GM12878 (cell line): Measurements from ENCODE around the gene LETM1. TPM values are rescaled to one million over a fixed set of nuclear protein-coding genes. Genes with fewer than 3 reads are reported as not detected.

Experiments
- ATAC-seq: fragments of 200-7000 bp; cut with Tn5 transposase; 3 replicates; pipeline ENCODE4 v1.9.1; 2020; ENCODE audit warnings: mild to moderate bottlenecking, moderate library complexity
- BruUV-seq: library from RNA; stranded (reverse); fragments of 400-500 nt; replicated peaks from 2 replicates; lab custom pipeline; 2021; lab: Mats Ljungman, UMichigan
- CTCF ChIA-PET: fragments of 300-600 bp; sonication (Branson Sonifier 250); formaldehyde crosslinking; extraction: SDS; loops from one replicate; lab custom pipeline; 2021; ENCODE audit warnings: inconsistent platforms; lab: Yijun Ruan, JAX
- POLR2A ChIA-PET: fragments of 350-600 bp; formaldehyde crosslinking; extraction: SDS; loops from one replicate; lab custom pipeline; 2021; ENCODE audit warnings: inconsistent platforms; lab: Charles Lee
- RAD21 ChIA-PET: fragments of 300-600 bp; sonication (Branson Sonifier 250); formaldehyde crosslinking; loops from one replicate; lab custom pipeline; 2023; ENCODE audit warnings: antibody characterized with exemption; ENCODE audit not compliant: unreplicated experiment; lab: Charles Lee
- SMC1A ChIA-PET: fragments of 300-600 bp; sonication (Branson Sonifier 250); formaldehyde crosslinking; loops from one replicate; lab custom pipeline; 2023; ENCODE audit not compliant: unreplicated experiment, uncharacterized antibody; lab: Charles Lee
- DNase-seq: peaks from one replicate; pipeline ENCODE4 v3.0.0-alpha.2; 2011; ENCODE audit warnings: low read depth, low spot score
- FAIRE-seq: peaks from 3 replicates; lab custom pipeline; 2011; peaks lifted over from hg19 to GRCh38; lab: Jason Lieb, UNC
- H2AFZ ChIP-seq: 2 replicates; pipeline ENCODE4 v1.6.0; 2011; ENCODE audit warnings: low read depth, low read length, control low read depth; ENCODE audit not compliant: control insufficient read depth
- H3K27ac ChIP-seq: 2 replicates; pipeline ENCODE4 v1.5.1; 2011; ENCODE audit warnings: control low read depth; ENCODE audit not compliant: control insufficient read depth, insufficient read depth
- H3K27me3 ChIP-seq, 2 experiments: replicated peaks in 1 of 2; 2 replicates each; pipeline versions ENCODE4 v1.6.0 to v1.6.1; 2011; ENCODE audit warnings: low read length in 1 of 2; ENCODE audit not compliant: control insufficient read depth in 2 of 2, insufficient read depth in 2 of 2
- H3K36me3 ChIP-seq, 2 experiments: 2 replicates each; pipeline ENCODE4 v1.5.1; 2011; ENCODE audit warnings: low read length in 1 of 2; ENCODE audit not compliant: control insufficient read depth in 2 of 2, insufficient read depth in 2 of 2
- H3K4me1 ChIP-seq: 2 replicates; pipeline ENCODE4 v1.6.1; 2011; ENCODE audit warnings: mild to moderate bottlenecking, low read length, moderate library complexity, mixed read lengths; ENCODE audit not compliant: control insufficient read depth, insufficient read depth
- H3K4me2 ChIP-seq: 2 replicates; pipeline ENCODE4 v1.6.0; 2011; ENCODE audit warnings: control low read depth; ENCODE audit not compliant: control insufficient read depth, insufficient read depth
- H3K4me3 ChIP-seq: fragments of 200-600 bp; sonication (generic); 2 replicates; pipeline ENCODE4 v1.5.1; 2016
- H3K79me2 ChIP-seq: 2 replicates; pipeline ENCODE4 v1.6.0; 2011; ENCODE audit warnings: low read length; ENCODE audit not compliant: control insufficient read depth, insufficient read depth
- H3K9ac ChIP-seq: 2 replicates; pipeline ENCODE4 v1.8.0; 2011; ENCODE audit warnings: low read length, control low read depth, mixed read lengths; ENCODE audit not compliant: control insufficient read depth, insufficient read depth
- H3K9me3 ChIP-seq: replicated peaks from 3 replicates; pipeline ENCODE4 v1.5.1; 2011; ENCODE audit warnings: mild to moderate bottlenecking, low read length; ENCODE audit not compliant: control insufficient read depth, insufficient read depth
- H4K20me1 ChIP-seq: 2 replicates; pipeline ENCODE4 v1.6.0; 2011; ENCODE audit not compliant: control insufficient read depth, insufficient read depth
- E2F4 ChIP-seq: IDR thresholded peaks from 2 replicates; pipeline ENCODE4 v1.6.1; 2012; ENCODE audit warnings: low read depth, low read length, improper control_type of control experiment
- ZBTB40 ChIP-seq: fragments of 450-650 bp; IDR thresholded peaks from 2 replicates; pipeline ENCODE4 v1.6.1; 2016; ENCODE audit warnings: mild to moderate bottlenecking, moderate library complexity, borderline replicate concordance
- ZNF217 ChIP-seq: fragments of 450-650 bp; IDR thresholded peaks from 2 replicates; pipeline ENCODE4 v1.6.1; 2017; ENCODE audit warnings: antibody characterized with exemption, mild to moderate bottlenecking
- WGBS: methylation state at CpG from one replicate; pipeline ENCODE4 v1.1.6; 2016; ENCODE audit warnings: low lambda C conversion rate; ENCODE audit not compliant: insufficient replicate concordance, insufficient coverage; ENCODE audit errors: missing lambda C conversion rate; 5-methylcytosine and 5-hydroxymethylcytosine counted together
- in situ Hi-C: fragments of 300-500 bp; cut with MboI; formaldehyde crosslinking; loops from 9 replicates; pipeline ENCODE4 v1.14.3; 2018; ENCODE audit warnings: mixed read lengths
- intact Hi-C: fragments of 100-400 bp; cut with micrococcal nuclease; formaldehyde crosslinking; loops from one replicate; pipeline ENCODE4 v1.14.2; 2022; ENCODE audit not compliant: unreplicated experiment
- polyA plus RNA-seq, 11 experiments: library from polyadenylated mRNA; depleted of rRNA in 4 of 11; unstranded in 6 of 11; stranded (reverse) in 5 of 11; fragments of >200 nt; fragmentation: Nextera tagmentation in 4 of 11; fragmentation: Illumina TruSeq in 1 of 11; extraction: Ambion mirVana in 4 of 11; extraction: Trizol in 1 of 11; gene quantifications; 1 replicate in 1 of 11; 2 replicates in 10 of 11; pipeline versions ENCODE4 v1.2.1 to v1.2.3, GENCODE V29; 2011 to 2016; ENCODE audit warnings: inconsistent platforms in 2 of 11, missing spikeins in 2 of 11, low read depth in 1 of 11
- total RNA-seq, 4 experiments: library from RNA; depleted of rRNA in 3 of 4; stranded (reverse); fragments of >200 nt in 3 of 4; fragmentation: Illumina TruSeq in 1 of 4; extraction: Trizol in 1 of 4; gene quantifications; 2 replicates each; pipeline versions ENCODE4 v1.2.1 to v1.2.3, GENCODE V29; 2013 to 2021

LETM1 gene
- total and polyA plus RNA-seq, 10 of the 15 experiments (the other 5 are each of a cell fraction or from before 2014, with no cell fraction given): 2.6 to 65.2 (median 30.2) TPM

- H3K4me1 ChIP-seq: no peaks in the 10 kb centered on the region
- peaks cover 12 to 18% of the 10 kb centered on the region in 2 experiments for H3K36me3 ChIP-seq
- FAIRE-seq (no peak), ATAC-seq (no peak), DNase-seq (no peak)
- BruUV-seq: no TSS peak
- H3K27ac ChIP-seq: no peak overlapping the region
- ChIA-PET RAD21 (no interaction called here), POLR2A (no interaction called here), CTCF (no interaction called here), SMC1A (no interaction called here)
- no peaks in the 10 kb centered on the region for H3K27me3 ChIP-seq
- in situ Hi-C loops: no loop called here
- no peaks in the 10 kb centered on the region; the same call in 1 of the 2 replicates for H3K79me2 ChIP-seq
- WGBS: 86% methylated on average over 9 of the region's 9 CpGs
- no peak overlapping the region for H3K4me3 ChIP-seq
- no peaks in the 10 kb centered on the region for H4K20me1 ChIP-seq
- intact Hi-C loops: no loop called here
- H2AFZ ChIP-seq: no peak overlapping the region
- H3K4me2 ChIP-seq: no peak overlapping the region
- no peaks in the 10 kb centered on the region for H3K9me3 ChIP-seq
- no peak overlapping the region for H3K9ac ChIP-seq
- TF ChIP-seq E2F4 (no peak), ZBTB40 (no peak), ZNF217 (no peak)
Measured at GRCh38 chr4:1841887-1842210, 14.1 kb downstream of the LETM1 start.
